Ascending aorta (tissue), 2 donors: ENCODE results near the gene FRMD4B. TPM values are rescaled to one million over a fixed set of nuclear protein-coding genes. Genes with fewer than 3 reads are reported as not detected.

Experiments
- DNase-seq, 2 donors: peaks; one replicate each; pipeline ENCODE4 v3.0.0-alpha.2; 2019; ENCODE audit warnings: low spot score in 2 of 2
- H3K27ac ChIP-seq, 2 donors: fragments of 200-600 bp; sonication (generic); one replicate each; pipeline ENCODE4 v1.5.1; 2016 to 2017; ENCODE audit warnings: mild to moderate bottlenecking in 1 of 2
- H3K27me3 ChIP-seq: fragments of 200-600 bp; sonication (generic); one replicate; pipeline ENCODE4 v1.5.1; 2017
- H3K36me3 ChIP-seq, 2 donors: fragments of 200-600 bp; sonication (generic); one replicate each; pipeline ENCODE4 v1.5.1; 2016
- H3K4me1 ChIP-seq, 2 donors: fragments of 200-600 bp; sonication (generic); one replicate each; pipeline ENCODE4 v1.5.1; 2016 to 2017; ENCODE audit warnings: mild to moderate bottlenecking in 1 of 2
- H3K4me3 ChIP-seq, 2 donors: fragments of 200-600 bp; sonication (generic); one replicate each; pipeline ENCODE4 v1.5.1; 2016 to 2017; ENCODE audit warnings: mild to moderate bottlenecking in 1 of 2
- H3K9me3 ChIP-seq, 2 donors: fragments of 200-600 bp; sonication (generic); one replicate each; pipeline ENCODE4 v1.5.1; 2016
- CTCF ChIP-seq, 3 experiments: fragments of 200-600 bp in 2 of 3; fragments of 450-650 bp in 1 of 3; sonication (generic) in 2 of 3; IDR thresholded peaks; one replicate each; pipeline ENCODE4 v1.5.1; 2016 to 2019; ENCODE audit warnings: antibody characterized with exemption in 3 of 3, mild to moderate bottlenecking in 1 of 3, moderate library complexity in 1 of 3
- intact Hi-C: fragments of 100-400 bp; cut with DNase I; formaldehyde crosslinking; loops from one replicate; pipeline ENCODE4 v1.15.1; 2023
- total RNA-seq: library from RNA; depleted of rRNA; stranded (reverse); fragments of >200 nt; gene quantifications from one replicate; pipeline ENCODE4 v1.1.0, GENCODE V29; 2016

The FRMD4B gene
- total RNA-seq, 1 donor from 2014 or later, result 13.5 TPM

- intact Hi-C loops, result no loop called here
- TF ChIP-seq CTCF (IDR thresholded peaks at IDR 0.05), result no peak
- no peak overlapping the region for H3K27ac ChIP-seq
- no peaks in the 10 kb centered on the region for H3K27me3 ChIP-seq
- no peaks in the 10 kb centered on the region for H3K9me3 ChIP-seq
- DNase-seq, result no peak
- no peaks in the 10 kb centered on the region for H3K36me3 ChIP-seq
- H3K4me1 ChIP-seq, result no peaks in the 10 kb centered on the region
- no peak overlapping the region for H3K4me3 ChIP-seq
Measured at GRCh38 chr3:69419276-69419675, 33.4 kb upstream of the FRMD4B start.

- Histone ChIP-seq H3K36me3 (no peaks in the 10 kb centered on the region), H3K9me3 (no peaks in the 10 kb centered on the region), H3K4me1 (no peaks in the 10 kb centered on the region), H3K27ac (no peak overlapping the region), H3K4me3 (no peak overlapping the region), H3K27me3 (no peaks in the 10 kb centered on the region)
- intact Hi-C loops, result no loop called here
- TF ChIP-seq CTCF (IDR thresholded peaks at IDR 0.05), result no peak
- no peak for DNase-seq
Measured at GRCh38 chr3:69417541-69418078, 31.7 kb upstream of the FRMD4B start.

GRCh38 chr3:69413551-69414207 is 27.8 kb upstream of the FRMD4B start:
- Histone ChIP-seq H3K27me3 (no peaks in the 10 kb centered on the region), H3K27ac (no peak overlapping the region), H3K4me3 (no peak overlapping the region), H3K4me1 (peaks cover 0 to 7% of the 10 kb centered on the region in 2 donors), H3K36me3 (no peaks in the 10 kb centered on the region), H3K9me3 (no peaks in the 10 kb centered on the region)
- no peak for DNase-seq
- intact Hi-C loops, result loop anchor here (5.0 kb wide), 2 partner anchors 86 to 106 kb away; no protein-coding TSS in a partner anchor
- no peak for TF ChIP-seq CTCF (IDR thresholded peaks at IDR 0.05)

GRCh38 chr3:69411346-69411745 is 25.5 kb upstream of the FRMD4B start:
- no peaks in the 10 kb centered on the region for H3K36me3 ChIP-seq
- H3K27me3 ChIP-seq, result no peaks in the 10 kb centered on the region
- H3K9me3 ChIP-seq, result no peaks in the 10 kb centered on the region
- H3K4me1 ChIP-seq, result peaks cover 0 to 7% of the 10 kb centered on the region in 2 donors
- intact Hi-C loops, result loop anchor here (5.0 kb wide), 2 partner anchors 84 to 104 kb away; no protein-coding TSS in a partner anchor
- DNase-seq, result no peak
- TF ChIP-seq CTCF (IDR thresholded peaks at IDR 0.05), result no peak
- no peak overlapping the region for H3K27ac ChIP-seq
- H3K4me3 ChIP-seq, result no peak overlapping the region

GRCh38 chr3:69410301-69410700 is 24.4 kb upstream of the FRMD4B start:
- Histone ChIP-seq H3K27me3 (no peaks in the 10 kb centered on the region), H3K9me3 (no peaks in the 10 kb centered on the region), H3K36me3 (no peaks in the 10 kb centered on the region), H3K4me3 (peak overlapping the region in 1 of 2 donors; percentile 25), H3K27ac (no peak overlapping the region), H3K4me1 (peaks cover 0 to 7% of the 10 kb centered on the region in 2 donors)
- DNase-seq, result peak in 1 of 2 donors; percentile 81
- intact Hi-C loops, result loop anchor here (5.0 kb wide), 2 partner anchors 83 to 103 kb away; no protein-coding TSS in a partner anchor
- TF ChIP-seq CTCF (IDR thresholded peaks at IDR 0.05), result peak; percentile 66 to 86 (median 83)
